HepG2 (cell line): ENCODE results near the gene GGA3. TPM values are rescaled to one million over a fixed set of nuclear protein-coding genes. Genes with fewer than 3 reads are reported as not detected.

ENCODE experiments used
- ARHGAP35 ChIP-seq: sonication (generic); formaldehyde crosslinking; IDR thresholded peaks from 2 replicates; pipeline ENCODE4 v1.9.0; 2022; ENCODE audit warnings: mild to moderate bottlenecking, inconsistent platforms, moderate library complexity, missing genetic modification reagents, borderline replicate concordance
- ATF1 ChIP-seq: IDR thresholded peaks from 2 replicates; pipeline ENCODE4 v1.6.1; 2016; ENCODE audit warnings: mild to moderate bottlenecking, control low read depth
- DNMT3B ChIP-seq: conservative IDR thresholded peaks from 2 replicates; pipeline ENCODE4 v1.6.1; 2016; ENCODE audit warnings: missing biosample characterization, control low read depth
- FOXK1 ChIP-seq: sonication (generic); formaldehyde crosslinking; IDR thresholded peaks from 2 replicates; pipeline ENCODE4 v1.4.0; 2020; ENCODE audit warnings: low read depth, missing genetic modification reagents, borderline replicate concordance
- FOXO1 ChIP-seq: sonication (generic); formaldehyde crosslinking; IDR thresholded peaks from 2 replicates; pipeline ENCODE4 v1.4.0; 2020; ENCODE audit warnings: missing genetic modification reagents
- IRF2 ChIP-seq: IDR thresholded peaks from 2 replicates; pipeline ENCODE4 v1.6.1; 2018; ENCODE audit warnings: missing genetic modification reagents, missing compliant biosample characterization
- MAFK ChIP-seq, 2 experiments: IDR thresholded peaks in 1 of 2; conservative IDR thresholded peaks in 1 of 2; 2 replicates each; pipeline ENCODE4 v1.6.1; 2011; ENCODE audit warnings: improper control_type of control experiment in 2 of 2, low read length in 2 of 2
- MBD4 ChIP-seq: IDR thresholded peaks from 2 replicates; pipeline ENCODE4 v1.6.1; 2012; ENCODE audit warnings: low read length, inconsistent platforms, borderline replicate concordance
- MEF2D ChIP-seq: sonication (generic); formaldehyde crosslinking; IDR thresholded peaks from 2 replicates; pipeline ENCODE4 v1.5.1; 2020; ENCODE audit warnings: mild to moderate bottlenecking, missing genetic modification reagents
- MIXL1 ChIP-seq: IDR thresholded peaks from 2 replicates; pipeline ENCODE4 v1.6.1; 2016
- SATB2 ChIP-seq: sonication (generic); formaldehyde crosslinking; IDR thresholded peaks from 2 replicates; pipeline ENCODE4 v1.5.0; 2020; ENCODE audit warnings: missing genetic modification reagents
- ZNF572 ChIP-seq: sonication (generic); formaldehyde crosslinking; IDR thresholded peaks from 2 replicates; pipeline ENCODE4 v1.5.1; 2020; ENCODE audit warnings: mild to moderate bottlenecking, missing genetic modification reagents
- ZNF709 ChIP-seq: sonication (generic); formaldehyde crosslinking; IDR thresholded peaks from 2 replicates; pipeline ENCODE4 v1.5.0; 2020; ENCODE audit warnings: mild to moderate bottlenecking, missing genetic modification reagents
- ZNF720 ChIP-seq: sonication (generic); formaldehyde crosslinking; IDR thresholded peaks from 2 replicates; pipeline ENCODE4 v1.4.0; 2020; ENCODE audit warnings: missing genetic modification reagents
- ZNF772 ChIP-seq: sonication (generic); formaldehyde crosslinking; IDR thresholded peaks from 2 replicates; pipeline ENCODE4 v1.5.0; 2020; ENCODE audit warnings: mild to moderate bottlenecking, missing genetic modification reagents
- ZNF879 ChIP-seq: sonication (generic); formaldehyde crosslinking; IDR thresholded peaks from 2 replicates; pipeline ENCODE4 v1.8.1; 2023; ENCODE audit warnings: missing genetic modification reagents
- polyA plus RNA-seq, 8 experiments: library from polyadenylated mRNA; depleted of rRNA in 3 of 8; stranded (reverse) in 7 of 8; unstranded in 1 of 8; fragments of >200 nt; fragmentation: Illumina TruSeq in 4 of 8; extraction: Trizol in 4 of 8; gene quantifications; 2 replicates each; pipeline versions ENCODE4 v1.2.1 to v1.2.3, GENCODE V29; 2011 to 2016; ENCODE audit warnings: low read depth in 4 of 8, missing spikeins in 1 of 8, mixed read lengths in 1 of 8; ENCODE audit not compliant: insufficient read depth in 1 of 8
- total RNA-seq, 5 experiments: library from RNA; depleted of rRNA; stranded (reverse); fragments of >200 nt; fragmentation: Illumina TruSeq; extraction: Trizol; gene quantifications; 2 replicates each; pipeline ENCODE4 v1.2.3, GENCODE V29; 2016; ENCODE audit warnings: low read depth in 1 of 5
- TF ChIP-seq, protein P1 (sequence below): sonication (generic); formaldehyde crosslinking; IDR thresholded peaks from 2 replicates; pipeline ENCODE4 v1.8.0; 2023; ENCODE audit warnings: mild to moderate bottlenecking, missing genetic modification reagents
- TF ChIP-seq, protein P2 (sequence below): sonication (generic); formaldehyde crosslinking; IDR thresholded peaks from 2 replicates; pipeline ENCODE4 v1.5.1; 2020; ENCODE audit warnings: missing genetic modification reagents, mild to moderate bottlenecking, borderline replicate concordance
- TF ChIP-seq, protein P3 (sequence below): sonication (generic); formaldehyde crosslinking; IDR thresholded peaks from 2 replicates; pipeline ENCODE4 v1.4.0; 2020; ENCODE audit warnings: missing genetic modification reagents
- TF ChIP-seq, protein P4 (sequence below), 2 experiments: IDR thresholded peaks; 2 replicates each; pipeline ENCODE4 v1.6.1; 2011 to 2012; ENCODE audit warnings: low read length in 2 of 2, borderline replicate concordance in 1 of 2, low read depth in 1 of 2, mild to moderate bottlenecking in 1 of 2, moderate library complexity in 1 of 2
- TF ChIP-seq, protein P5 (sequence below): sonication (generic); formaldehyde crosslinking; IDR thresholded peaks from 2 replicates; pipeline ENCODE4 v1.8.1; 2023; ENCODE audit warnings: mild to moderate bottlenecking, moderate library complexity, missing genetic modification reagents

Gene GGA3
- total and polyA plus RNA-seq, 2 of the 13 experiments (the other 11 are each of a cell fraction or from before 2014, with no cell fraction given), result 28.4 to 43.7 TPM

DNA sequence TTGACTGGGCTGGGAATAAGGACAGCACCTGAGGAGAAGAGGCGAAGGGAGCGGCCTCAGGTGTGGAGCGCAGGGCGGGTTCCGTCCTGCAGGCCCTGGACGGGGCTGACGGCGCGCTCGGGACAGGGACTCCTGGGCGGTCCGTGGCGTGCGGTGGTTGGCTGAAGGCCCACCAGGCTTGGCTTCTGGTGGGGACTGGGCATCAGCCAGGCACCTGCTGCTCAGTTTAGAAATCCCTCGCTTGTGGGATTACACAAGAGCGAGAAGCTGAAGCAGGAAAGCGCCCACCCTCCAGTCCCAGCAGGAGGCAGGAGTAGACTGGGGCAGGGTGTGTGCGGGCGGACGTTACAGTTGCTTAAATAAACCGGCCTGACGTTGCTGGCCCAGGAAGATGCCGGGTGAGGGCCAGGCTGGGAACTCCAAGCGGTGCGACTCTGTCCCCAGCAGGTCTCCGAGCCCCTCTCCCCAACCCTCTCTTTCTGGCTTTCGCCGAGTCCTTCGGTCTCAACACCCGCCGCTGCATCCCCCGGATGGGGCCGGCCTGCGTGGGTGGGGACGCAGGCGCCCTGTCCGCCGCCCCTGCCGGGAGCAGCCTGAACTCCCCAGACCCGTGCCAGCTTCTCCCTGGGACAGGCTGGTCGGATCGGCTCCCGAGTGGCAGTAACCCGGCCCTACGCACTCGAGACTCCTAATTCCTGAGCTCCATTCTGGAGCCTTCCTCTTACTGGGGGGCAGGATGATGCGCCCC is 9.0 kb upstream of the GGA3 start (continued):
- TF ChIP-seq, protein P1, sequence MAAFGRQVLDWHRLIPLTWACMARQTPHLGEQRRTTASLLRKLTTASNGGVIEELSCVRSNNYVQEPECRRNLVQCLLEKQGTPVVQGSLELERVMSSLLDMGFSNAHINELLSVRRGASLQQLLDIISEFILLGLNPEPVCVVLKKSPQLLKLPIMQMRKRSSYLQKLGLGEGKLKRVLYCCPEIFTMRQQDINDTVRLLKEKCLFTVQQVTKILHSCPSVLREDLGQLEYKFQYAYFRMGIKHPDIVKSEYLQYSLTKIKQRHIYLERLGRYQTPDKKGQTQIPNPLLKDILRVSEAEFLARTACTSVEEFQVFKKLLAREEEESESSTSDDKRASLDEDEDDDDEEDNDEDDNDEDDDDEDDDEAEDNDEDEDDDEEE (CRISPR knock-in tag), result peak; percentile 94; the same call in 1 of the 2 replicates
- peak; percentile 55; the same call in 1 of the 2 replicates for TF ChIP-seq FOXK1 (CRISPR knock-in tag)
- no peak for TF ChIP-seq MBD4
- no peak for TF ChIP-seq SATB2
- TF ChIP-seq ZNF709 (CRISPR knock-in tag), result peak; percentile 49; the same call in 1 of the 2 replicates
- 0 out of 2 replicates have a peak, but pooled peaks have one; percentile 14 for TF ChIP-seq MIXL1 (CRISPR knock-in tag)
- TF ChIP-seq ZNF572 (CRISPR knock-in tag), result no peak; the same call in none of the 2 replicates
- TF ChIP-seq, protein P2, sequence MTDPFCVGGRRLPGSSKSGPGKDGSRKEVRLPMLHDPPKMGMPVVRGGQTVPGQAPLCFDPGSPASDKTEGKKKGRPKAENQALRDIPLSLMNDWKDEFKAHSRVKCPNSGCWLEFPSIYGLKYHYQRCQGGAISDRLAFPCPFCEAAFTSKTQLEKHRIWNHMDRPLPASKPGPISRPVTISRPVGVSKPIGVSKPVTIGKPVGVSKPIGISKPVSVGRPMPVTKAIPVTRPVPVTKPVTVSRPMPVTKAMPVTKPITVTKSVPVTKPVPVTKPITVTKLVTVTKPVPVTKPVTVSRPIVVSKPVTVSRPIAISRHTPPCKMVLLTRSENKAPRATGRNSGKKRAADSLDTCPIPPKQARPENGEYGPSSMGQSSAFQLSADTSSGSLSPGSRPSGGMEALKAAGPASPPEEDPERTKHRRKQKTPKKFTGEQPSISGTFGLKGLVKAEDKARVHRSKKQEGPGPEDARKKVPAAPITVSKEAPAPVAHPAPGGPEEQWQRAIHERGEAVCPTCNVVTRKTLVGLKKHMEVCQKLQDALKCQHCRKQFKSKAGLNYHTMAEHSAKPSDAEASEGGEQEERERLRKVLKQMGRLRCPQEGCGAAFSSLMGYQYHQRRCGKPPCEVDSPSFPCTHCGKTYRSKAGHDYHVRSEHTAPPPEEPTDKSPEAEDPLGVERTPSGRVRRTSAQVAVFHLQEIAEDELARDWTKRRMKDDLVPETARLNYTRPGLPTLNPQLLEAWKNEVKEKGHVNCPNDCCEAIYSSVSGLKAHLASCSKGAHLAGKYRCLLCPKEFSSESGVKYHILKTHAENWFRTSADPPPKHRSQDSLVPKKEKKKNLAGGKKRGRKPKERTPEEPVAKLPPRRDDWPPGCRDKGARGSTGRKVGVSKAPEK (CRISPR knock-in tag), result no peak
- no peak for TF ChIP-seq ZNF720 (CRISPR knock-in tag)
- TF ChIP-seq MEF2D, result peak; percentile 78
- TF ChIP-seq FOXO1 (CRISPR knock-in tag), result no peak
- TF ChIP-seq, protein P3, sequence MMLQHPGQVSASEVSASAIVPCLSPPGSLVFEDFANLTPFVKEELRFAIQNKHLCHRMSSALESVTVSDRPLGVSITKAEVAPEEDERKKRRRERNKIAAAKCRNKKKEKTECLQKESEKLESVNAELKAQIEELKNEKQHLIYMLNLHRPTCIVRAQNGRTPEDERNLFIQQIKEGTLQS (CRISPR knock-in tag), result no peak
- no peak for TF ChIP-seq ATF1 (CRISPR knock-in tag)
- TF ChIP-seq IRF2, result peak; percentile 73; the same call in 1 of the 2 replicates
- TF ChIP-seq, protein P4, sequence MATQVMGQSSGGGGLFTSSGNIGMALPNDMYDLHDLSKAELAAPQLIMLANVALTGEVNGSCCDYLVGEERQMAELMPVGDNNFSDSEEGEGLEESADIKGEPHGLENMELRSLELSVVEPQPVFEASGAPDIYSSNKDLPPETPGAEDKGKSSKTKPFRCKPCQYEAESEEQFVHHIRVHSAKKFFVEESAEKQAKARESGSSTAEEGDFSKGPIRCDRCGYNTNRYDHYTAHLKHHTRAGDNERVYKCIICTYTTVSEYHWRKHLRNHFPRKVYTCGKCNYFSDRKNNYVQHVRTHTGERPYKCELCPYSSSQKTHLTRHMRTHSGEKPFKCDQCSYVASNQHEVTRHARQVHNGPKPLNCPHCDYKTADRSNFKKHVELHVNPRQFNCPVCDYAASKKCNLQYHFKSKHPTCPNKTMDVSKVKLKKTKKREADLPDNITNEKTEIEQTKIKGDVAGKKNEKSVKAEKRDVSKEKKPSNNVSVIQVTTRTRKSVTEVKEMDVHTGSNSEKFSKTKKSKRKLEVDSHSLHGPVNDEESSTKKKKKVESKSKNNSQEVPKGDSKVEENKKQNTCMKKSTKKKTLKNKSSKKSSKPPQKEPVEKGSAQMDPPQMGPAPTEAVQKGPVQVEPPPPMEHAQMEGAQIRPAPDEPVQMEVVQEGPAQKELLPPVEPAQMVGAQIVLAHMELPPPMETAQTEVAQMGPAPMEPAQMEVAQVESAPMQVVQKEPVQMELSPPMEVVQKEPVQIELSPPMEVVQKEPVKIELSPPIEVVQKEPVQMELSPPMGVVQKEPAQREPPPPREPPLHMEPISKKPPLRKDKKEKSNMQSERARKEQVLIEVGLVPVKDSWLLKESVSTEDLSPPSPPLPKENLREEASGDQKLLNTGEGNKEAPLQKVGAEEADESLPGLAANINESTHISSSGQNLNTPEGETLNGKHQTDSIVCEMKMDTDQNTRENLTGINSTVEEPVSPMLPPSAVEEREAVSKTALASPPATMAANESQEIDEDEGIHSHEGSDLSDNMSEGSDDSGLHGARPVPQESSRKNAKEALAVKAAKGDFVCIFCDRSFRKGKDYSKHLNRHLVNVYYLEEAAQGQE (IDR thresholded peaks at IDR 0.05; ENCODE audit: borderline replicate concordance in 1 of 2, low read depth in 1 of 2, low read length in 2 of 2), result no peak
- TF ChIP-seq ZNF772 (CRISPR knock-in tag), result peak; percentile 82
- TF ChIP-seq ARHGAP35 (CRISPR knock-in tag), result 0 out of 2 replicates have a peak, but pooled peaks have one; percentile 31
- TF ChIP-seq, protein P5, sequence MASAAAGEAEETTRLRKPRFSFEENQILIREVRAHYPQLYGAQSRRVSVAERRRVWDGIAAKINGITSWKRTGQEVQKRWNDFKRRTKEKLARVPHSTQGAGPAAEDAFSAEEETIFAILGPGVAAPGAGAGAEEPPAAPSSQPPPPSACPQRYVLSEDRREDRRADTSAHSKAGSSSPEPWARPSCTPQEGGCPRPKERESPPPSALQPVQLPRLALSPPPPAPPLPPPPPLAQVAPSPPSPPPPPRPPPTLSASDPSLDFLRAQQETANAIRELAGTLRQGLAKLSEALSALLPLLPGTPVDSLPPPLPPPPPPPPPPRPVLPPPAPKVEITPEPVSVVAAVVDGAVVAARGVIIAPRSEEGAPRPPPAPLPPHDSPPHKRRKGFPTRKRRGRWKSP (CRISPR knock-in tag), result peak; percentile 79
- TF ChIP-seq MAFK (conservative IDR thresholded peaks at IDR 0.05 in 1 of 2, IDR thresholded peaks at IDR 0.05 in 1 of 2; ENCODE audit: low read length in 2 of 2), result no peak
- 0 out of 2 replicates have a peak, but pooled peaks have one; percentile 88 for TF ChIP-seq ZNF879
- TF ChIP-seq DNMT3B, result no peak
